Testis (tissue), 3 donors: ENCODE results near the gene NFIA. TPM values are rescaled to one million over a fixed set of nuclear protein-coding genes. Genes with fewer than 3 reads are reported as not detected.

ENCODE experiments used
- DNase-seq: peaks from one replicate; pipeline ENCODE4 v3.0.0-alpha.2; 2019
- H3K27ac ChIP-seq, 2 donors: fragments of 200-600 bp; sonication (generic); one replicate each; pipeline ENCODE4 v1.5.1; 2019
- H3K27me3 ChIP-seq: fragments of 200-600 bp; sonication (generic); one replicate; pipeline ENCODE4 v1.5.1; 2019
- H3K36me3 ChIP-seq: fragments of 200-600 bp; sonication (generic); one replicate; pipeline ENCODE4 v1.5.1; 2017; ENCODE audit warnings: low read depth; ENCODE audit errors: missing control alignments
- H3K4me1 ChIP-seq: fragments of 200-600 bp; sonication (generic); one replicate; pipeline ENCODE4 v1.5.1; 2019
- H3K4me3 ChIP-seq, 2 donors: fragments of 200-600 bp; sonication (generic); one replicate each; pipeline ENCODE4 v1.5.1; 2017 to 2019
- H3K9me3 ChIP-seq: fragments of 200-600 bp; sonication (generic); one replicate; pipeline ENCODE4 v1.5.1; 2017
- POLR2A ChIP-seq: fragments of 450-650 bp; IDR thresholded peaks from one replicate; pipeline ENCODE4 v1.6.1; 2017; ENCODE audit warnings: antibody characterized with exemption, mild to moderate bottlenecking, moderate library complexity
- WGBS, 2 donors: methylation state at CpG; one replicate each; pipeline ENCODE4 v1.1.5; 2018; 5-methylcytosine and 5-hydroxymethylcytosine counted together
- intact Hi-C: fragments of 100-400 bp; cut with DNase I; formaldehyde crosslinking; loops from one replicate; pipeline ENCODE4 v1.15.1; 2023; ENCODE audit warnings: low total_unique reads
- polyA plus RNA-seq: library from polyadenylated mRNA; stranded (reverse); fragments of 350-450 nt; fragmentation: Illumina TruSeq; extraction: RNeasy Lipid Tissue Mini Kit (QIAGEN cat#74804); gene quantifications from one replicate; pipeline ENCODE4 v1.2.3, GENCODE V29; 2014; ENCODE audit warnings: low read depth, low replicate concordance; ENCODE audit not compliant: insufficient read depth
- total RNA-seq, 2 donors: library from RNA; depleted of rRNA; stranded (reverse); fragments of >200 nt; gene quantifications; one replicate each; pipeline ENCODE4 v1.2.3, GENCODE V29; 2016
- TF ChIP-seq, protein P1 (sequence below), 3 experiments: fragments of 450-650 bp in 2 of 3; fragments of 200-600 bp in 1 of 3; sonication (generic) in 1 of 3; IDR thresholded peaks; one replicate each; pipeline ENCODE4 v1.5.1; 2016 to 2019; ENCODE audit warnings: antibody characterized with exemption in 3 of 3, mild to moderate bottlenecking in 2 of 3, moderate library complexity in 1 of 3

NFIA gene
- total and polyA plus RNA-seq, 3 donors from 2014 or later = 11.6 to 78.9 (median 53.5) TPM

- no peaks in the 10 kb centered on the region for H3K27me3 ChIP-seq
- no peaks in the 10 kb centered on the region for H3K9me3 ChIP-seq
- H3K36me3 ChIP-seq = no peaks in the 10 kb centered on the region
- WGBS, 2 donors = 85 to 90% methylated on average over 7 of the region's 7 CpGs
- no peak for DNase-seq
- H3K4me1 ChIP-seq = peaks cover 5% of the 10 kb centered on the region
- no peak overlapping the region for H3K4me3 ChIP-seq
- intact Hi-C loops = no loop called here
- TF ChIP-seq, protein P1, sequence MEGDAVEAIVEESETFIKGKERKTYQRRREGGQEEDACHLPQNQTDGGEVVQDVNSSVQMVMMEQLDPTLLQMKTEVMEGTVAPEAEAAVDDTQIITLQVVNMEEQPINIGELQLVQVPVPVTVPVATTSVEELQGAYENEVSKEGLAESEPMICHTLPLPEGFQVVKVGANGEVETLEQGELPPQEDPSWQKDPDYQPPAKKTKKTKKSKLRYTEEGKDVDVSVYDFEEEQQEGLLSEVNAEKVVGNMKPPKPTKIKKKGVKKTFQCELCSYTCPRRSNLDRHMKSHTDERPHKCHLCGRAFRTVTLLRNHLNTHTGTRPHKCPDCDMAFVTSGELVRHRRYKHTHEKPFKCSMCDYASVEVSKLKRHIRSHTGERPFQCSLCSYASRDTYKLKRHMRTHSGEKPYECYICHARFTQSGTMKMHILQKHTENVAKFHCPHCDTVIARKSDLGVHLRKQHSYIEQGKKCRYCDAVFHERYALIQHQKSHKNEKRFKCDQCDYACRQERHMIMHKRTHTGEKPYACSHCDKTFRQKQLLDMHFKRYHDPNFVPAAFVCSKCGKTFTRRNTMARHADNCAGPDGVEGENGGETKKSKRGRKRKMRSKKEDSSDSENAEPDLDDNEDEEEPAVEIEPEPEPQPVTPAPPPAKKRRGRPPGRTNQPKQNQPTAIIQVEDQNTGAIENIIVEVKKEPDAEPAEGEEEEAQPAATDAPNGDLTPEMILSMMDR (IDR thresholded peaks at IDR 0.05) = no peak
- TF ChIP-seq POLR2A = no peak
- no peak overlapping the region for H3K27ac ChIP-seq
These were observed 215.5 kb downstream of the NFIA start for GRCh38 chr1:61297887-61298286.

- Histone ChIP-seq H3K4me1 (peaks cover 5% of the 10 kb centered on the region), H3K4me3 (no peak overlapping the region), H3K36me3 (no peaks in the 10 kb centered on the region), H3K27me3 (no peaks in the 10 kb centered on the region), H3K9me3 (no peaks in the 10 kb centered on the region), H3K27ac (peak overlapping the region; percentile 40 to 43)
- 10 to 29% methylated on average over 2 of the region's 2 CpGs for WGBS, 2 donors
- intact Hi-C loops = no loop called here
- no peak for DNase-seq
- TF ChIP-seq, protein P1 (IDR thresholded peaks at IDR 0.05) = no peak
- TF ChIP-seq POLR2A = no peak
These were observed 217.1 kb downstream of the NFIA start for GRCh38 chr1:61299463-61299862.

- intact Hi-C loops = no loop called here
- H3K27ac ChIP-seq = peak overlapping the region in 1 of 2 donors; percentile 28
These were observed 218.5 kb downstream of the NFIA start for GRCh38 chr1:61300899-61301298.

GRCh38 chr1:61301824-61302657, 219.7 kb downstream of the NFIA start:
- H3K9me3 ChIP-seq = no peaks in the 10 kb centered on the region
- peak overlapping the region in 1 of 2 donors; percentile 28 for H3K27ac ChIP-seq
- no peak for DNase-seq
- TF ChIP-seq POLR2A = no peak
- TF ChIP-seq, protein P1 (IDR thresholded peaks at IDR 0.05) = no peak
- H3K4me1 ChIP-seq = peaks cover 5% of the 10 kb centered on the region
- no peaks in the 10 kb centered on the region for H3K27me3 ChIP-seq
- intact Hi-C loops = no loop called here
- 60 to 61% methylated on average over 4 of the region's 4 CpGs for WGBS, 2 donors
- H3K4me3 ChIP-seq = no peak overlapping the region
- no peaks in the 10 kb centered on the region for H3K36me3 ChIP-seq

More at GRCh38 chr1:61300899-61301298, 218.5 kb downstream of the NFIA start:
- Histone ChIP-seq H3K4me3 (no peak overlapping the region), H3K9me3 (no peaks in the 10 kb centered on the region), H3K36me3 (no peaks in the 10 kb centered on the region), H3K4me1 (peaks cover 5% of the 10 kb centered on the region), H3K27me3 (no peaks in the 10 kb centered on the region)
- no peak for TF ChIP-seq POLR2A
- TF ChIP-seq, protein P1 (IDR thresholded peaks at IDR 0.05) = no peak
- WGBS, 2 donors = 73 to 77% methylated on average over 3 of the region's 3 CpGs
- no peak for DNase-seq
